ENCODE measurements around the gene MAP2K5.

- TF ChIP-seq CTCF (IDR thresholded peaks at IDR 0.05) (no peak), POLR2A (IDR thresholded peaks at IDR 0.05) (no peak)
Measured at GRCh38 chr15:67784090-67784781, 241.7 kb downstream of the MAP2K5 start.
